Suppressor macrophage treated with lipopolysaccharide for 4 hours (primary cell): ENCODE measurements around the gene EBF3.

Experiments
- DNase-seq: peaks from one replicate; pipeline ENCODE4 v3.0.0-alpha.2; 2020

Gene EBF3

GRCh38 chr10:129849452-129849750 is 114.7 kb downstream of the EBF3 start:
- no peak for DNase-seq

- DNase-seq = no peak
Observed at GRCh38 chr10:129848696-129849451, 115.2 kb downstream of the EBF3 start.

- no peak for DNase-seq
Observed at GRCh38 chr10:129847741-129848483, 116.2 kb downstream of the EBF3 start.

GRCh38 chr10:129846991-129847391 is 117.1 kb downstream of the EBF3 start:
- DNase-seq = no peak

GRCh38 chr10:129845111-129845753 is 118.8 kb downstream of the EBF3 start:
- DNase-seq = no peak

GRCh38 chr10:129844216-129844766 is 119.8 kb downstream of the EBF3 start:
- no peak for DNase-seq

- DNase-seq = no peak
Observed at GRCh38 chr10:129843702-129844101, 120.4 kb downstream of the EBF3 start.

- DNase-seq = no peak
Observed at GRCh38 chr10:129843131-129843541, 120.9 kb downstream of the EBF3 start.

- DNase-seq = no peak
Observed at GRCh38 chr10:129842031-129842430, 122.0 kb downstream of the EBF3 start.

- DNase-seq = no peak
Observed at GRCh38 chr10:129841590-129841989, 122.5 kb downstream of the EBF3 start.

GRCh38 chr10:129841071-129841470 is 123.0 kb downstream of the EBF3 start:
- no peak for DNase-seq

GRCh38 chr10:129840196-129840590 is 123.9 kb downstream of the EBF3 start:
- no peak for DNase-seq

- DNase-seq = no peak
Observed at GRCh38 chr10:129839285-129840195, 124.5 kb downstream of the EBF3 start.

GRCh38 chr10:129838794-129839193 is 125.3 kb downstream of the EBF3 start:
- DNase-seq = no peak

- DNase-seq = no peak
Observed at GRCh38 chr10:129837909-129838582, 126.0 kb downstream of the EBF3 start.

- no peak for DNase-seq
Observed at GRCh38 chr10:129836253-129836652, 127.8 kb downstream of the EBF3 start.

- no peak for DNase-seq
Observed at GRCh38 chr10:129833994-129834739, 129.9 kb downstream of the EBF3 start.

- DNase-seq = no peak
Observed at GRCh38 chr10:129833468-129833950, 130.6 kb downstream of the EBF3 start.

- no peak for DNase-seq
Observed at GRCh38 chr10:129832573-129833467, 131.3 kb downstream of the EBF3 start.

- DNase-seq = no peak
Observed at GRCh38 chr10:129831150-129831549, 132.9 kb downstream of the EBF3 start.
